ENCODE measurements around the gene IL21R.

IL21R gene

GRCh38 chr16:27463741-27464591 lies 62.0 kb downstream of the IL21R start:
- DNase-seq (ENCODE audit: low spot score) = no peak

DNA sequence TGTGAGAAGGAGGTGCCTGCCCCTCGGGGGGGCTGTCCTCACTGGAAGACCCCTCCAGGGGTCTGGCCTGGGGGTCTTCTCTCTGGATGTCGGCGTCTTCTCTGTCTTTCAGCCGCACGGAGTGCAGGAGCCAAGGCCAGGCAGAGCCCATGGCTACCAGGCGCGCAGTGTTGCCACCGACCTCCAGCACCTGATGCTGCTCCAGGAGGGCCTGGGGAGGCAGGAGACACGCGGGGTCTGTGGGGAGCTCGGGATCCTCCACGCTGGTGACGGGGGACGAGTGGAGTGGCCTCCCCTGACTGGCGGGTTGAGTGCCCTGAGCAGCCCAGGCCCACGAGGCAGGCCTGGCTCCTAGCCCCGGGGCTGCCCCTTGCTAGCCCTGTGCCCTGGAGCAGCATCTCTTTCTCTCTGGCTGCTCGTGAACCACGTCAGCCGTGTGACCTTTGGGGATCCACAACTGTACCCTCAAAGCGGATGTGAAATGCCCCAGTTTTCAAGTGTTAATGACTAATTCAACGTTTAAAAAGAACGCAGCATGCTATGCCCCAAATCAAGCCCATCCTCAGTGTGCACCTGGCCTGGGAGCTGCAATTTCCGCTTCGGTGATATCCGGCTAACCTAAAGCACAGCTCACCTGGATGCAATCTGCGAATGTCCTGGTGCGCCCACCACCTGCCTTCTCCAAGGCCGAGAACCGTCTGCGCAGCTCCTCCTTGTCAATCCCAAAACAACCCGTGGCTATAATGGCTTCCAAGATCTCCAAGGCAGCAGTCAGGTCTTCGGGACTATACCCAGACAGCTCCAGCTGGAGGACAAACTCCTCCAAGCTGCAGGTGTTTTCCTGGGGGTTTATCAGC lies 62.9 kb downstream of the IL21R start:
- DNase-seq (ENCODE audit: low spot score) = no peak

DNA sequence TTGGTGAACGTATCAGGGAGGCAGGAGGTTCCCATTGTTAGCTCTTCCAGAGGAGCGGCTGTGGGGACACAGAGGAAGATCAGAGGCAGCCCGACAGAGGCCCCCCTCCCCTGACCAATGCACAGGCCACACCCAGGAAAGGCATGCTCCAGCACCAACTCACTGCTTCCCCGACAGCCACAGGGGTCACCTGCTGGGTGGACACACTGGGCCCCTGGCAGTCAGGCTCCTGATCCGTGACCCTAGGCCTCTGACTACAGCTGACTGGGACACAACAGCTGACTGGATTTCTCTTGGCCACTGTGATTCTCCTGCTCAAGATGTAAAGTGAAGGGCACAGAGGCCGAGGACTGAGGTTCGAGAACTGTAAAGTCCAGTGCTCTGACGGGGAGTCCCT lies 63.5 kb downstream of the IL21R start:
- DNase-seq (ENCODE audit: low spot score) = no peak

GRCh38 chr16:27468941-27469531 lies 67.1 kb downstream of the IL21R start:
- DNase-seq (ENCODE audit: low spot score) = no peak

GRCh38 chr16:27470567-27471431 lies 68.8 kb downstream of the IL21R start:
- DNase-seq (ENCODE audit: low spot score) = peak; percentile 95

DNA sequence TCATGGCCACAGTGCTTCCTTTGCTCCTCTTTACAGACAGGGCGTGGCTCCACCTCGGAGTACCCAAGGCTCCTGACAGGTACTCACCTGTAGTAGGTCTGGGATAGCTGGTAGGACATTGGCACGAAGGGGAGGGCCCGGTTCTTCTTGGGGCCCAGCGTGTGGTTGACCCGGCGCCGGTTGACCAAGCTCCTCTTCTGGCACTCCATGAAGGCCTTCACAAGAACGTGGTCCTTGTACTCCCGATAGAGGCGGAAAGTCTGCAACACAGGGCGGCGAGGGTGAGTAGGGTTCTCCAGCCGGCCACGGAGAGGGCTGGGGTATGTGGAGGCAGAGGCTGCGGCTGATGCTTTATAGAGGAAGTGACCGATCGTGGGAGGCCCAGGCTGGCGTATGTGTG lies 69.7 kb downstream of the IL21R start:
- DNase-seq (ENCODE audit: low spot score) = no peak

- DNase-seq (ENCODE audit: low spot score) = no peak
Observed at GRCh38 chr16:27472091-27473020, 70.4 kb downstream of the IL21R start.

DNA sequence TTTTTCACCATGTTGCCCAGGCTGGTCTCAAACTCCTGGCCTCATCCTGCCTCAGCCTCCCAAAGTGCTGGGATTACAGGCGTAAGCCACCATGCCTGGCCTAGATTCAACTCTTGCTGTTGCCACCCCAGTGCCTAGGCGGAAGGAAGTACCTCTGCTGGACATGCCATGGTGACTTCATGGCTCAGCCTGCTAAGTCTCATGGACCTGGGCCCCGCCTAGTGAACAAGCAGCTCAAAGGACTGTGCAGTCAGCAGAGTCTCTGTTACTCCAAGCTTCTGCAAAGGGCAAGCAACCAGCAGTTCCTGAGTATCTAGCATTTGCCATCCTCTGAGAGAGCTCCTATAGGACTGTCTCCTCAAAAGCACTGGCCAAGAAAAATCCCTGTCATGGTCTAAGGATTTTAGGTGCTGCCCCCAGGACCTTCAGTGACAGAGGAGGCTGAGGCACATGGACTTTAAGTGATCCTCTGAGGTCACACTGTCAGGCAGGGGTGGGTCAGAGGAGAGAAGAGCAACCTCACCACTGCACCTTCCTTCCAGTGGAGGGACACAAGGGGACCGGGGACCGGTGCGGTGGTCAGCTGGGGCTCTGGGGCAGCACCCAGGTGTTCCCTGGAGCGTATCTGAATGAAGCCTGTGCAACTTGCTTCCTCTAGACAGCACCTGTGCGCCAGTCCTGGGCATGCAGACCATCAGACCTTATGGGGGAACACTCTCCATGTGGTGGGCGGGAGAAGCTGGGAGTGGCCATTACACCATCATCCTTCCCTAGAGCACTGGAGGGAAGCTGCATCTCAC lies 71.3 kb downstream of the IL21R start:
- DNase-seq (ENCODE audit: low spot score) = no peak

DNA sequence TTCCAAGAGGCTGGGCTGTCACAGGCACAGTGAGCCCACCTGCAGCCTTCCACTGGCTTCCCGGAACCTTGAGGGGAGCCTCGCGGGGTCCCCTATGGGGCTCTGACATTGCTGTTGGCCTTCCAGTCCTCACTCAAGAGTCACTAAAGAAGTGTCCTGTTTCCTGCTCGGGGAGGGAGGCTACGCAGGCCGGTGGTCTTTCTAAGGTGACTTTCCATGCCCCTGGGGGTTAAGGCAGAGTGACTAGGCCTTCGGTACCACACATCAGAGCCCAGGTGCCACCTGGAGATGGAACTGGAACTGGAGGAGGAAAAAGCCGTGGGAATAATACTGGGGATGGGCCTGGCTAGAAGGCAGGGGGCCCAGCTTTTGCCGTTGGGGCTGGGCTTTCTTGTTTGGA lies 72.1 kb downstream of the IL21R start:
- no peak for DNase-seq (ENCODE audit: low spot score)

GRCh38 chr16:27474921-27475320 lies 72.9 kb downstream of the IL21R start:
- DNase-seq (ENCODE audit: low spot score) = no peak

GRCh38 chr16:27475561-27475960 lies 73.6 kb downstream of the IL21R start:
- DNase-seq (ENCODE audit: low spot score) = peak; percentile 90

GRCh38 chr16:27476240-27476639 lies 74.3 kb downstream of the IL21R start:
- DNase-seq (ENCODE audit: low spot score) = no peak

DNA sequence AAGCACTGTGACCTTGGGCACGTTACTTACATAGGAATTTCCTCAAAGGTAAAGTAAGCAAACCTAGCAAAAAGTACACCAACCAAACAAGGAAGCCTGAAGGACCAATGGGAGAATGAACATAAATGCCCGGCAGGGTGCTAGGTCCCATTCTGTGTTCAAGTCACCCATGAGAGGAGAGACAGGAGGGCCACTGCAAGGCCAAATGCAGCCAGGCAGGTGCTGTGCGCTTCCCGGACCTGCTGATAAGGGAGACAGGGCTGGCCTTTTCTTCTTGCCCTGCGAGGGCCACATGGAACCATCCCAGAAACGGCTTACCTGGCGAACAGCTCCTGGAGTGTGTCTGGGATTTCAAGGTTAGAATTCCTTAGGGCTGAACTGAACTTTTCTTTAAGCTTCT lies 78.8 kb downstream of the IL21R start:
- no peak for DNase-seq (ENCODE audit: low spot score)

- DNase-seq (ENCODE audit: low spot score) = no peak
Observed at GRCh38 chr16:27481282-27481934, 79.4 kb downstream of the IL21R start.

DNA sequence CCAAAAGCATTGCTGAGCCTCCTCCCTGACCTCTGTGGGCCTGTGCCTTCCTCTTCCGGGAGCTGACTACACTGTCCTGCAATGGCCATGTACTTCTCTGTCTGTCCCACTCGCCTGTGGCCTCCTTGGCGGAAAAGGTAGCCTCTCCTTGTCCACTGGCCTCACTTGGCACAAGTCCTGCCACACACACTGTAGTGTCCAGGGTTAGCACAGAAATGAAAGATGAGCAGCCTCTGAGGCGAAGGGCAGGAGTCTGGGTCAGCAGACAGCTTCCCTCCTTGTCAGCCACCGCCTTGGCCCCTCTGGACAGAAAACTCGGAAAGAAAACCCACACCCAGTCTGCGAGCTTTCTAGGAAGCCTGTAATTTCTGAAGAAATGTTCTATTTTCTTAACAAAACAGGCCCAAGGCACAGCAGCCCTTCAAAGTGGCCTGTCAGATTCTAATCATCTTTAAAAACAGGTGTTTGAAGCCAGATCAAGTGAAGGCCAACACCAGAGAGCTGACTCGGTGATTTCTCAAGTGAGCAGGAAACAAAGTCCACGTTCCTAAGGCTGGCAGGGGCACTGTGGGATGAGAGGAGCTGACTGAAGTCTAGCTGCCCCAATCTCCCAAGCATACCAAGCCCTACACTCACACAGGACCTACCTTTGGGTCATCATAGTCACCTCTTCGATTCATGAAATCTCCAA lies 80.6 kb downstream of the IL21R start:
- no peak for DNase-seq (ENCODE audit: low spot score)

GRCh38 chr16:27483088-27483437 lies 81.1 kb downstream of the IL21R start:
- no peak for DNase-seq (ENCODE audit: low spot score)

GRCh38 chr16:27483624-27484023 lies 81.7 kb downstream of the IL21R start:
- no peak for DNase-seq (ENCODE audit: low spot score)

GRCh38 chr16:27485126-27485525 lies 83.2 kb downstream of the IL21R start:
- no peak for DNase-seq (ENCODE audit: low spot score)

- no peak for DNase-seq (ENCODE audit: low spot score)
Observed at GRCh38 chr16:27485811-27486210, 83.8 kb downstream of the IL21R start.

Measured in kidney capillary endothelial cell (primary cell).